B cell (primary cell): Measurements from ENCODE around the gene NFKBIB.

Experiments used
- EZH2 ChIP-seq: IDR thresholded peaks from 2 replicates; pipeline ENCODE4 v1.6.1; 2012; ENCODE audit warnings: borderline replicate concordance, low read depth, mild to moderate bottlenecking, moderate library complexity, low read length; ENCODE audit not compliant: insufficient read depth, poor library complexity, severe bottlenecking
- TF ChIP-seq, protein P1 (sequence below): fragments of 200-600 bp; IDR thresholded peaks from one replicate; pipeline ENCODE4 v1.8.0; 2022; ENCODE audit warnings: antibody characterized with exemption, mild to moderate bottlenecking

DNA sequence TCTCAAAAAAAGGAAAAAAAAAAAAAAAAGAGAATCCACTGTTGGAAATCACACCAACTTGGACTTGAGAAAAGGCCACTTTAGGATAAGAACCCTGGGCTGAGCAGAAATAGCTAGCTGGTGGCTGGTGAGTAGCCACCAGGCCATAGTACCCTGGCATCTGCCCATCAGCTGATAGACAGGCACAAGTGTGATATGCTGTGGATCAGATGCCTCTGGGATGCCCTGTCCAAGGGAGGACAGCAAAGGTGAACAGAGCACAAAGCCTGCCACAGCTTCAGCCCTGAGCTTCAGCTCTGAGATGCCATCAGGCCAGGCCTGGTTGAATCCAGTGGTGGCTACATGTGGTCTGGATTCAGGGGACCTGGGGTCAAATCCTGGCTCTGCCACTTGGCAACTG lies 9.1 kb upstream of the NFKBIB start:
- TF ChIP-seq, protein P1, sequence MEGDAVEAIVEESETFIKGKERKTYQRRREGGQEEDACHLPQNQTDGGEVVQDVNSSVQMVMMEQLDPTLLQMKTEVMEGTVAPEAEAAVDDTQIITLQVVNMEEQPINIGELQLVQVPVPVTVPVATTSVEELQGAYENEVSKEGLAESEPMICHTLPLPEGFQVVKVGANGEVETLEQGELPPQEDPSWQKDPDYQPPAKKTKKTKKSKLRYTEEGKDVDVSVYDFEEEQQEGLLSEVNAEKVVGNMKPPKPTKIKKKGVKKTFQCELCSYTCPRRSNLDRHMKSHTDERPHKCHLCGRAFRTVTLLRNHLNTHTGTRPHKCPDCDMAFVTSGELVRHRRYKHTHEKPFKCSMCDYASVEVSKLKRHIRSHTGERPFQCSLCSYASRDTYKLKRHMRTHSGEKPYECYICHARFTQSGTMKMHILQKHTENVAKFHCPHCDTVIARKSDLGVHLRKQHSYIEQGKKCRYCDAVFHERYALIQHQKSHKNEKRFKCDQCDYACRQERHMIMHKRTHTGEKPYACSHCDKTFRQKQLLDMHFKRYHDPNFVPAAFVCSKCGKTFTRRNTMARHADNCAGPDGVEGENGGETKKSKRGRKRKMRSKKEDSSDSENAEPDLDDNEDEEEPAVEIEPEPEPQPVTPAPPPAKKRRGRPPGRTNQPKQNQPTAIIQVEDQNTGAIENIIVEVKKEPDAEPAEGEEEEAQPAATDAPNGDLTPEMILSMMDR = no peak
- TF ChIP-seq EZH2 = no peak
